ENCODE results near the gene RNASE11.

Gene RNASE11

DNA sequence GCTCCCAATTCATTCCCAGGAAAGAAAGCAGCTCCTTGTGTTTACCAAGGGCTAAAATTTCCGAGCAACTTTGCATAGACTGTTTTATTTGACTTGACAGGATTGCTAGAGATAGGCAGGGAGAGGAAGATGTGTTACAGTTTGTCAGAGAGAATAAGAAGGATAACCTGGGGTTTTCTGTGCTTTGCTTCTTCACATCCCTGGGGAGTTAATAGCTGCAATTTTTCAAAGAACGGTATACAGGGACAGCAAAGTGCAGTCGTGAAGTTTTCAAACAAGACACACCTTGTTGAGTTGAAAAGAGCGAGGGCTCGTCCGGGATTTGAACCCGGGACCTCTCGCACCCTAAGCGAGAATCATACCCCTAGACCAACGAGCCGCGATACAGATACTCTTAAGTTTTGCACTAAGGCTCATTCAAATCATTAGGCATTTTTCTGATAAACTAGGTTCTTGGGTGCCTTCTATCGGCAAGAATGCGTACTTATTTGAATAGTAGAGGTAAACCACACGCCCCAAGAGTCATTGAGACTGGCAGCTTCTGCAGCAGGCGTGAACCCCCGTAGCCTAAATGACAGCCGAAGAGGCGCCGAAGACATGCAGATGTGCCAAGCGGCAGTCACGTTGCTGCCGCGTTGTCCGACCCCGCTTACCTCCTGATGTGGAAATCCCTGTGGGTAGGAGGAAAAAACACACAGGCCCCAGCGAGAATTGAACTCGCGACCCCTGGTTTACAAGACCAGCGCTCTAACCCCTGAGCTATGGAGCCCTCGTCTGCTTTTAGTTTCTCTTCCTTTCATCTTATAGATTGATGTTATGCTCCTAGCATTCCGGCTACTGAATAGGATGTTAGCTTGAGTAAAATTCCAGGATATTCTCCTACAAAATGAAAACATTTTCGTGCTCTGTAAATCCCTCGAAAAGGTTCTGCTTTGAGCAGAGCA is 25.6 kb upstream of the RNASE11 start:
- TF ChIP-seq, protein P1, sequence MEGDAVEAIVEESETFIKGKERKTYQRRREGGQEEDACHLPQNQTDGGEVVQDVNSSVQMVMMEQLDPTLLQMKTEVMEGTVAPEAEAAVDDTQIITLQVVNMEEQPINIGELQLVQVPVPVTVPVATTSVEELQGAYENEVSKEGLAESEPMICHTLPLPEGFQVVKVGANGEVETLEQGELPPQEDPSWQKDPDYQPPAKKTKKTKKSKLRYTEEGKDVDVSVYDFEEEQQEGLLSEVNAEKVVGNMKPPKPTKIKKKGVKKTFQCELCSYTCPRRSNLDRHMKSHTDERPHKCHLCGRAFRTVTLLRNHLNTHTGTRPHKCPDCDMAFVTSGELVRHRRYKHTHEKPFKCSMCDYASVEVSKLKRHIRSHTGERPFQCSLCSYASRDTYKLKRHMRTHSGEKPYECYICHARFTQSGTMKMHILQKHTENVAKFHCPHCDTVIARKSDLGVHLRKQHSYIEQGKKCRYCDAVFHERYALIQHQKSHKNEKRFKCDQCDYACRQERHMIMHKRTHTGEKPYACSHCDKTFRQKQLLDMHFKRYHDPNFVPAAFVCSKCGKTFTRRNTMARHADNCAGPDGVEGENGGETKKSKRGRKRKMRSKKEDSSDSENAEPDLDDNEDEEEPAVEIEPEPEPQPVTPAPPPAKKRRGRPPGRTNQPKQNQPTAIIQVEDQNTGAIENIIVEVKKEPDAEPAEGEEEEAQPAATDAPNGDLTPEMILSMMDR (IDR thresholded peaks at IDR 0.05; ENCODE audit: low read length, missing control alignments), result peak; percentile 64
- peak; percentile 97 for DNase-seq (ENCODE audit: low read depth)
- H3K4me3 ChIP-seq (replicated peaks; ENCODE audit: low read depth, low read length), result peak overlapping the region; percentile 70

DNA sequence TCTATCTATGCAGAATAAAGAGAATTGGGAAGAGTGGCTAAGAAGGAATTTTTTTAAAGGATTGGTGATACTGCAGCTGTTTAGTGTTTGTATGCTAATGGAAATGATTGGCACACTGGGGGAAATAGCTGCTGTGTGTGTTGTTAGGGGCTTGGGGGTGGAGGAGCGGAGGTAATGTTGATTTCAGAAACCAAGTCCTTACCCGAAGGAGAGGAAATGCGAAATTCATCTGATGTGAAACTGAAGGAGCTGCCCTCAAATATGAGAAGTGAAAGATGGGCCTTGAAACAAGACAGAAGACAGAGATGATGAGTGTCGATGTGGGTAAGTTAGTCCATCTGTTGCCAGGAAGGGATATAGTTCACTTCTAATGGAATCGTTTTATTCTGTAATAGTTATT is 24.6 kb upstream of the RNASE11 start:
- TF ChIP-seq, protein P1 (IDR thresholded peaks at IDR 0.05; ENCODE audit: low read length, missing control alignments), result no peak
- DNase-seq (ENCODE audit: low read depth), result no peak
- no peak overlapping the region for H3K4me3 ChIP-seq (replicated peaks; ENCODE audit: low read depth, low read length)

DNA sequence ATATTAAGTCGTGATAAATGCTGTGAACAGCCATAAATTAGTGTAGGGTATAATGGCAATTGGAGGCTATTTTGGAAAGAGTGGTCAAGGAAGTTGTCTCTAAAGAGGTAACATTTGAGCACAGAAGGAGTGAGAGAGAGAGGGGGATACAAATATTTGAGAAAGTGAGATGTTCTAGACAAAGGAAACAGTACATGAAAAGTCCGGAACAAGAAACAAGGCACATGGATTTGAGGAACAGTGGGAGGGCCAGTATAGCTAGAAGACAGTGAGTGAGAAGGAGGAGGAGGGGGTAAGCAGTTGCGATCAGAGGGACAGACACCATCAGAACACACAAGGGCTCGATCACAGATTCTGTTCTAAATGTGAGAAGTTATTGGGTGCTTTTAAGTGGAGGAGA is 23.5 kb upstream of the RNASE11 start:
- DNase-seq (ENCODE audit: low read depth), result no peak
- no peak overlapping the region for H3K4me3 ChIP-seq (replicated peaks; ENCODE audit: low read depth, low read length)
- TF ChIP-seq, protein P1 (IDR thresholded peaks at IDR 0.05; ENCODE audit: low read length, missing control alignments), result no peak

DNA sequence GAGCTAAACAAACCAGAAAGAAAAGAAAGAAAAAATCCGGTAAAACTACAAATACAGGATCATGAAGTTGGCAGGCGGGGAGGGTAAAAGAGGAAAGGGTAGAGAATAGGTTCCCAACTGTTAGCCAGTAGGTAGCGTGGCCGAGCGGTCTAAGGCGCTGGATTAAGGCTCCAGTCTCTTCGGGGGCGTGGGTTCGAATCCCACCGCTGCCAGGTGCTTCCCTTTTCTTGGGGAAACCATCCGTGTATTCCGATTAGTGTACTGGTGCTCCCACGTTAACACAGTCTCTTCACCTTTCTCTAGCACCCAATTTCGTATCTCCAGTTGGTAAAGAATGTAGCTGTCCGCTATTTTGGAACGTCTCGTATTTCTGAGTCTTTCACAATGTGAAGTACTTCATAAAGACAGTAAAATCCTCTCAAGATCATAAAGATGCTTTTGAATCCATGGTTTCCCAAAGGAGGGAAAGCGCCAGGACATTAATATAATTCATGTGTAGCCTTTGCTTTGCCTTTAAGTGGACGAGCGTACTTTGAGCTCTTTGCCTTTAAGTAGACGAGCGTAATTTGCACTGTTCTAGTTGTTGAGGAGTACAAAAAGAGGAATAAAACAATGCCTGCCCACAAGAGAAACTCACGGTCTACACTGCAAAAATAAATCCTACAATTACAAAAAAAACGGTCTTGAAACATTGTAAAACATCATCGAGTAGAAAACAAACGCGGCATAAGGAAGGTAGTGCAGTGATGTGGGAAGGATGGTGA is 22.4 kb upstream of the RNASE11 start:
- peak overlapping the region; percentile 94 for H3K4me3 ChIP-seq (replicated peaks; ENCODE audit: low read depth, low read length)
- TF ChIP-seq, protein P1 (IDR thresholded peaks at IDR 0.05; ENCODE audit: low read length, missing control alignments), result no peak
- peak; percentile 79 for DNase-seq (ENCODE audit: low read depth)

DNA sequence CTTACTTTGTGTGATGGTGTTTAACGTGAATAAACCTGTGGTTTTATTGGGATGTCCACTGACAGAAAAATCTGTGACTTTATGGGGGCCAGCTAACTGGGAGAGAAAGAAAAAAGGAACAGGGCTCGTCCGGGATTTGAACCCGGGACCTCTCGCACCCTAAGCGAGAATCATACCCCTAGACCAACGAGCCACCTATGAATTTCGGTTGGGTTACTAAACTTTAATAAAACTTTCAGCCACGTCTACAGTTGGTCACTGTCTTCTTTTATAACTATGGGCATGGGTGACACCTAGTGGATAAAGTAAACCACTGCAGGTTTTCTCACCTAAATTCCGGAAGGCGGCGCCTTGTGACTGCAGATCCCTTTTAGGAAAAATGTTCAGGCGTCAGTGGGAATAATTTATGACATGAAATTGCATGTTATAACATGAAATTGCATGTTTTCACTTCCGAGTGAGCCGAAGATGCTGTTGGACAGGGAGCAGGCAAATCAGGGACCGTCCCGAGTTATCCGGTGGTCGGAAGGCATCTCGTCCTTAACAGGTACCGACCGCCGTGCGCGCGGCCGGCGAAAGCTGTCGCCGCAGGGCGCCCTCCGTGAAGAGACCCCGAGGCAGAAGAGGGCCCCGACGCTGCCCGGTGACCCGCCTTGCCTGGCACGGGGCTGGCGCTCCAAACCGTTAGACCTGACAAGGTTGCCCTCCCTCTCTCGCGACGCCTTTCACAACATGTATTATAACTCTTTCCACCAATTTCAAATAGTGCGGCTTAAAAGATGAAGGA is 21.6 kb upstream of the RNASE11 start:
- peak; percentile 93 for DNase-seq (ENCODE audit: low read depth)
- TF ChIP-seq, protein P1 (IDR thresholded peaks at IDR 0.05; ENCODE audit: low read length, missing control alignments), result peak; percentile 96
- H3K4me3 ChIP-seq (replicated peaks; ENCODE audit: low read depth, low read length), result peak overlapping the region; percentile 94

DNA sequence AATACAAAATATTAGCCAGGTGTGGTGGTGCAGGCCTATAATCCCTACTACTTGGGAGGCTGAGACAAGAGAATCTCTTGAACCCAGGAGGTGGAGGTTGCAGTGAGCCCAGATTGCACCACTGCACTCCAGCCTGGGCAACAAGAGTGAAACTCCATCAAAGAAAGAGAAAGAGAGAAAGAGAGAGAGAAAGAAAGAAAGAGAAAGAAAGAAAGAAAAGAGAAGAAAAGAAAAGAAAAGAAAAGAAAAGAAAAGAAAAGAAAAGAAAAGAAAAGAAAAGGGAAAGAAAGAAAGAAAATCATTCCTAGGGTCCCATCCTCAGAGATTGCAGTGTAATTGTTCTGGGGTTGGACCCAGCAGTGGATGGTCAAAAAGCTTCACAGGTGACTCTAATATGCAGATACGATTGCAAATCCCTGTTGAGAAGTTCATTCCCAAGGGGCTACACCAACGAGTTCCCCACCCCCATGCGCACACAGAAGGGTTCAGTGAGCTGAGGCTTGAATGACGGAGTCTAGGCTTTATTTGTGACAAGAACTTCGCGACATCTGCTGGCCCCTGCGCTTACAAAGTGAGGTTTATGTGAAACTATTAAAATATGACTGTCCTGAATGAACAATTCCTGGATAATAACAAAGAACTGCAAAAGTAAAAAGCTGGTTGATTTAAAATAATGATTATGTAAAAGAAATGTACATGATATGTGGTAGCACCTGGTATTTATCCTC is 20.7 kb upstream of the RNASE11 start:
- H3K4me3 ChIP-seq (replicated peaks; ENCODE audit: low read depth, low read length), result no peak overlapping the region
- TF ChIP-seq, protein P1 (IDR thresholded peaks at IDR 0.05; ENCODE audit: low read length, missing control alignments), result no peak
- no peak for DNase-seq (ENCODE audit: low read depth)
